LoVo (cell line): ENCODE results near the gene KPNB1.
A peak's percentile ranks its signal among the peaks of the same experiment; 100 is the strongest.

ENCODE experiments used
- DNase-seq: peaks from one replicate; pipeline ENCODE4 v3.0.0-alpha.2; 2016; ENCODE audit warnings: low spot score

Gene KPNB1

DNA sequence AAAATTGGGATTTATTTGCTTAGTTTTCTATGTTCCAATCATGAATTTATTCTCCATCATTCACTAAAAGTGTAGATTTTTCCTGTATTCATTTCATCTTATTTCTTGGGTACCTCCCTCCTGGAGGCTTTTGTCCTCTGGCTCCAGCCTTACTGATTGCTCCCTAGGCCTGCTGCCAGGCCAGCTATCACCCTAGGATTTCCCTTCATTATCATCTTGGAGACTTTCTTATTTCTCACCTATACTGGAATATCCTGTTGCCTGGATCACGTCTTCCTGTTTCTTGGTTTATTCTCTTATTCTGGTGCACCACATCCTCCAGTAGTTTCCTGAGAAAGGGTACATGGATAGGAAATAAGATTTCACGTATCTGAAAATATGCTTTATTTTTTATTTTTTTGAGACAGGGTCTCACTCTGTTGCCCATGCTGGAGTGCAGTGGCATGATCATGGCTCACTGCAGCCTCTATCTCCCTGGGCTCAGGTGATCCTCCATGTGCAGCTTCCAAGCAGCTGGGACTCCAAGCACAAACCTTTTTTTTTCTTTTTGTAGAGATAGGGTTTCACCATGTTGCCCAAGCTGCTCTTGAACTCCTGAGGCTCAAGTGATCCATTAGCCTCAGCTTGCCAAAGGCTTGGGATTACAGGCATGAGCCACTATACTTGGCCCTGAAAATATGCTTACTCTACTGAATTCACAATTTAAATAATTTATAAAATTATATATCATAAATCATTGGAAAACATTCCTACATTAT lies 13.3 kb upstream of the KPNB1 start:
- DNase-seq = no peak

DNA sequence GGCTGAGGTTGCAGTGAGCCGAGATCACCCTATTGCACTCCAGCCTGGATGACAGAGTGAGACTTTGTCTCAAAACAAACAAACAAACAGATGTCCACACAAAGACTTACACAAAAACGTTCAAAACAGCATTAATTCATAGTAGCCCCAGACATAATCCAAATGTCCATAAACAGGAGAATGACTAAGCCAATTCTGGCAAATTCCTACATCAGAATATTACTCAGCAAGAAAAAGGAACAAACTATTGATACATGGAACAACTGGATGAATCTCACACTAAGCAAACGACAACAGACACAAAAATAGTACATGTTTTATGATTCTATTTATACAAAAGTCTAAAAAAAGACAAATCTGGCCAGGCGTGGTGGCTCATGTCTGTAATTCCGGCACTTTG lies 10.8 kb upstream of the KPNB1 start:
- DNase-seq = no peak

GRCh38 chr17:47640076-47640475 lies 9.6 kb upstream of the KPNB1 start:
- no peak for DNase-seq

GRCh38 chr17:47641202-47641601 lies 8.5 kb upstream of the KPNB1 start:
- no peak for DNase-seq

DNA sequence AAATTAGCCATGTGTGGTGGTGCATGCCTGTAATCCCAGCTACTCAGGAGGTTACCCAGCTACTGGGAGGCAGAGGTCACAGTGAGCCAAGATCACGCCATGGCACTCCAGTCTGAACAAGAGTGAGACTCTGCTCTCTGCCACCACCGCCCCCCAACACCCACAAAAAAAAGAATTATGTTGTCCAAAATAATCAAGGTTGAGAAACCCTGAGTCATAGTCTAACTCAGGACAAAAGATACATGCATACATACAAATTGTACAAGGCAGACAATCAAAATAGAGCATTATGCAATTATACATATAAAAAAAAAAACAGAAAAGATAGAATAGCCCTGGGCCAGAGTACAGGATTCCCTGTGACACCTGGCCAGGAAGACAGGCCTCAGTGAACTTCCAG lies 6.6 kb upstream of the KPNB1 start:
- no peak for DNase-seq

DNA sequence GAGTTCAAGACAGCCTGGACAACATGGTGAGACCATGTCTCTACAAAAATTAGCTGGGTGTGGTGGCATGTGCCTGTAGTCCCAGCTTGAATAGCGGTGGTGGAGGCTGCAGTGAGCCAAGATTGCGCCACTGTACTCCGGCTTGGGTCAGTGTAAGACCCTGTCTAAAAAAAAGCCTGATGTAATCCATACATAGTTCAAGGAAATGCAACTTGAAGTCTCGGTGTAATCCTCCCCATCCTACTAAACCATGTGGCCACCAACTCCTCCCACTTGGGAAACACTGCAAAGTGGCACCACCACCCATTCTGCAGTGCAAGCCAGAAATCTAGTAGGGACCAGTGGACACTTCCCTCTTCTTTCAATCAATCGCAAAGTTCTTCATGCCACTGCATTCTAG lies 5.4 kb upstream of the KPNB1 start:
- no peak for DNase-seq

DNA sequence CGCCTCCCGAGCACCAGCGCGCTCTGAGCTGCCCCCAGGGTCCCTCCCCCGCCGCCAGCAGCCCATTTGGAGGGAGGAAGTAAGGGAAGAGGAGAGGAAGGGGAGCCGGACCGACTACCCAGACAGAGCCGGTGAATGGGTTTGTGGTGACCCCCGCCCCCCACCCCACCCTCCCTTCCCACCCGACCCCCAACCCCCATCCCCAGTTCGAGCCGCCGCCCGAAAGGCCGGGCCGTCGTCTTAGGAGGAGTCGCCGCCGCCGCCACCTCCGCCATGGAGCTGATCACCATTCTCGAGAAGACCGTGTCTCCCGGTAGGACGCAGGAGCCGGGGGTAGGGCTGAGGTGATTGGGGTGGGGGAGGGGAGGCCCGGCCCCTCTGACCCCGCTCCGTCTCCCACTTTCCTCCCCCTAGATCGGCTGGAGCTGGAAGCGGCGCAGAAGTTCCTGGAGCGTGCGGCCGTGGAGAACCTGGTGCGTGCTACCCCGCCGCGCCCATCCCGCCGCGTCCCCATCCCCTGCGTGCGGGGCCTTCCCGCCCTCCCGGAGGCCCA lies 329 bp downstream of the KPNB1 start:
- DNase-seq = no peak

DNA sequence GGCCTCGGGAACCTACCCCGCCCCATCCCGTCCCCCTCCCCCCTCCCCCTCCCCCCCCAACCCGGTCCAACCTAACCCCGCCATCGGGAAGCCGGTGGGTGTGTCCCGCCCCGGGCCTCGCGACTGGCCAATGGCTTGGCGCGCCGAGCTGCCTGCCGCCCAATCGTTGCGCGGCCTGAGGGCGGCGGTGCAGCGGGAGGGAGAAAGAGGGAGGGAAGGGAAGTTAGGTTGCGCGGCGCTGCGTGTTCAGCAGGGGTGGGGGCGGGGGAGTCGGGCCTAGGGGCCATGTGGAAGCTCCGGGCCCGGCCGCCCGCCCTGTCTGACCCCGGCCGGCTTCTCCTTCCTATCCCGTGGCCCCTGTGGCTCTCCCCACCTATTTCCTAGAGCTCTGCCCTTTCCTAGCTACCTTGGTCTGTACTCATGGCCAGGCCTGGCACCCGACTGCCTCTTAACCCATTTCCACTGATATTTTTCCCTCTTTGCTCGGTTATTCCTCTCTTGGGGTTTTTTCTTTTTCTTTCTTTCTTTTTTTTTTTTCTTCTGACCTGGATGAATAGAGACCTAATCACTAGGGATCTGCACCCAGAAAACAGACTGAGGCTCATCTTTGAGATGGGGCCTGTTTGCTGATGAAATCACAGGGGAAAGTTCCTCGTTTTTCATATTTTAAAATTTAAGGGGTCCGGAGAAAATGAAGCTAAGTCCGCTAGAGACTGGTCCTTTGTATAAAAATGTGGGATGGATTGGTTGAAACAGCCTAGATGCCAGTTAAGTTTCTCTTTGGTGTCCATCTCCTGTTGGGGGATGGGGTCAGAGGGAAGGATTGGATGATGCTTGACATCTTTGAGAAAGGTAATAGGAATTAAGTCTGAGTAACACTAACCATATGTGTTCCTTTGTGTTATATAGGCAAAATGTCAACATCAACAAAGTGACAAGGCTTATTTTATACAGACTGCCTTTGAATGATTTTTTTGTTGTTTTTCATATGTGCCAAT lies 1.1 kb downstream of the KPNB1 start:
- DNase-seq = peak; percentile 94

GRCh38 chr17:47651704-47652103 lies 2.0 kb downstream of the KPNB1 start:
- no peak for DNase-seq

DNA sequence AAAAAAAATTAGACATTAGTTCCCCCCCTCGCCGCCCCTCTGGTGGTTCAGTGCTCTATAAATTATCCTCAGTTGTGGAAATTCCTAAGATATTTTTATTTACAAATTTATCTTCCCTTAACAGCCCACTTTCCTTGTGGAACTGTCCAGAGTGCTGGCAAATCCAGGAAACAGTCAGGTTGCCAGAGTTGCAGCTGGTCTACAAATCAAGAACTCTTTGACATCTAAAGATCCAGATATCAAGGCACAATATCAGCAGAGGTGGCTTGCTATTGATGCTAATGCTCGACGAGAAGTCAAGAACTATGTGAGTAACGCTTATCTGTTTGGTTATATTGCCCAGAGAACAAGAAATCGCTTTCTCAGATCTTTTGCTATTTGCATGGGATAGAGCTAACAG lies 2.9 kb downstream of the KPNB1 start:
- DNase-seq = no peak

- DNase-seq = no peak
These were observed 3.7 kb downstream of the KPNB1 start for GRCh38 chr17:47653442-47653841.

DNA sequence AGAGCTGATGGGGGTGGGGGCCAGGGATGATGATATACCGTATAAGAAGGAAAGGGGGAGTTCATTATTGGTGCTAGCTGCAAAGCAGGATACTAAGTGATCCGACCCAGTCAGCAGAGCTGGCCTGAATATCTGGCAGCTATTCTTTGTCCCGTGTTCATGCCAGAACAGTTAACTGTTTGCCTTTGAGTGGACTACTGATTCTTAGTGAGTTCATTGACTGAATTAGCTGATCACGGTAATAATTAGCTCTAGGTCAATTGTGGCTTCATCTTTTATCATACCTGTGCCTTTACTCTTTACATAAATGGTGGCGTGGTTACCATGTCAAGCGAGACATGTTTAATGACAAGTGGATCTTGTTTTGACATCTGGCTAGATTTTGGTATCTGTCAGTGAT lies 5.3 kb downstream of the KPNB1 start:
- DNase-seq = no peak

DNA sequence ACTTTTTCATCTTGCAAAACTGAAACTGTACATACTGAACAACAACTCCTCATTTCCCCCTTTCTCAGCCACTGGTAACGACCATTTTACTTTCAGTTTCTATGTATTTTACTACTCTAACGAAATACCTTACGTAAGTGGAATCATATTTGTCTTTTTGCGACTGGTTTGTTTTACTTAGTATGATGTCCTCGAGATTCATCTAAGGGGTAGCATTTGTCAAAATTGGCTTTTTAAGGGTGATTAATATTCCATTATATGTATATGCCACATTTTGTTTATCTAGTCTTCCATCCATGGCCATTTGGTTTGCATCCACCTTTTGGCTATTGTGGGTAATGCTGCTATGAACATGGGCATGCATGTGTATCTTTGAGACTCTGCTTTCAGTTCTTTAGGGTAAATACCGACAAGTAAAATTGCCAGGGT lies 10.4 kb downstream of the KPNB1 start:
- no peak for DNase-seq

DNA sequence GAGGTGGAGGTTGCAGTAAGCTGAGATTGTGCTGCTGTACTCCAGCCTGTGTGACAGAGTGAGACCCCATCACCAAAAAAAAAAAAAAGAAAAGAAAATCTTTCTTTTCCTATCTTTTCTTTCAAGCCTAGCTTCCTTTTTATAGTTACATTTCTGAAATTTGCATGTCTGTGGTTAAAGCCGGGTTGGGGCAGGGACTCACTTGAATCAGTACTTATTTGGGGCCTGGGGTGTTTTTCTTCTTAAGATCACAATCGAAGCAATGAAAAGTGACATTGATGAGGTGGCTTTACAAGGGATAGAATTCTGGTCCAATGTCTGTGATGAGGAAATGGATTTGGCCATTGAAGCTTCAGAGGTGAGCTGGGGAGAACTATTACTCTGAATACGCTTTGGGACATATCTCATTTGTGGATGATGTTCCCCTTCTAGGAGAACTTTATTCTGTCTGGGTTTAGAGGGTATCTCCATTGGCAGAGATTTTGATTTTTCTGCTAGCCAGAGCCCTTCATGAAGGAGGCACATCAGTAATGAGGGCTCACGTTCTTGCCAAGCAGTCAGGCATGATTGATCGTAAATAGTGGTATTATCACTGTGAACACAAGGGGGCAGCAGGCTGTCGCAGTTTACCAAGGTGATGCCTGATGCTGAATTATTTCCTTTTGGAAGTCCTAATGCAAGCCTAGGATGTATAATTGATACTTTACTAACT lies 14.3 kb downstream of the KPNB1 start:
- DNase-seq = peak; percentile 49

DNA sequence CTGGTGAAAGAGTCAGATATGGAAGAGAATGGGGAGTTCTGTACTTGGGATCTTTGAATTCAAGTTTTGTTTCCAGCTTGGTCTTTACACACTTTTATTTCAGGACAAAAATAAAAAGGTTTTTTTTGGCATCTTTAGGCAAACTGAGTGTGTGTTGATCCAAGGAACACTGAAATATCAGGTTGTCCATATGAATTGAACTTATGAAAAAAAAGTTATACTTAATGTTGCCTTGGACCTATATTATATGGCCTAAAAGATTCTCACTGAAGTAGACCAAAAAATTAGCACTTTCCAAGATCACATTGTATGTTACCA lies 14.9 kb downstream of the KPNB1 start:
- DNase-seq = no peak

DNA sequence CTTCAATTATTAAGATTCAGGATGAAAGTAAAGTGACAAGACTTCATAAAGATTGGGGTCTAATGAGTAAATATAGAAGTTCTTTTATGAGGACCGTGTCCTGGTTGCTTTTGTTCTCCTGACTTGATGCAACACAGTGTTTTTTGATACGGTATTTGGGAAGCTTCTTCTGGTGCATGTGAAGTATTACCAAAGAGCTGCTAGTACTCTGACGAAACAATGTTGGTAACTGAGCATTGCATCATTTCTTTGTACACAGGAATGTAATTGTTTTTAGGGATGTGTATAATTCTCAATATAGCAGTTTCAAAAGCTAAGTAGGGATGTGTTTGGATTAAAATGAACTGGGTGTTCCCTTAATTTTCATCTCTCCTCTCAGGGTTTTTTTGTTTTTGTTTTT lies 15.9 kb downstream of the KPNB1 start:
- no peak for DNase-seq

DNA sequence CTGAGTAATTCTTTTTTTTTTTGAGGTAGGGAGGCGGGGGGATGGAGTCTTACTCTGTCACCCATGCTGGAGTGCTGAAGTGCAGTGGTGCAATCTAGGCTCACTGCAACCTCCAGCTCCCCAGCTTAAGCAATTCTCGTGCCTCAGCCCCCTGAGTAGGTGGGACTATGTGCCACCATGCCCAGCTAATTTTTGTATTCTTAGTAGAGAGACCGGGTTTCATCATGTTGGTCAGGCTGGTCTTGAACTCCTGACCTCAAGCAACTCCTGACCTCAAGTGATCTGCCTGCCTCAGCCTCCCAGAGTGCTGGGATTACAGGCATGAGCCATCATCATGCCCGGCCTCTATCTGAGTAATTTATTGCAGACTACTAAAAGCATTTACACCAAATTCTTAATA lies 19.4 kb downstream of the KPNB1 start:
- no peak for DNase-seq

- no peak for DNase-seq
These were observed 20.3 kb downstream of the KPNB1 start for GRCh38 chr17:47670064-47670463.

GRCh38 chr17:47674499-47674898 lies 24.8 kb downstream of the KPNB1 start:
- DNase-seq = no peak

GRCh38 chr17:47675380-47676198 lies 25.9 kb downstream of the KPNB1 start:
- no peak for DNase-seq

DNA sequence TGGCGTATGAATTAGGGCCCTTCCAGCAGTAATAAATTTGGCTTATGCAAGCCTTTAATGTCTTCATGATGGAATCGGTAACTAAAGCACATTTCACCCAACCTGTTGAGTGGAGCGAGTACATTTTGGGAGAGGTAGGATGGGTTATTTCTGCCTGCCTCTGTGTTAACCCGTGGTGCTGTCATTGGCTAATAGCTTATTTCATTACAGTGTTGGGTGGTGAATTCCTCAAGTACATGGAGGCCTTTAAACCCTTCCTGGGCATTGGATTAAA lies 26.4 kb downstream of the KPNB1 start:
- DNase-seq = no peak
